HCT116 (cell line): ENCODE measurements around the gene IGDCC3.

Experiments
- CTCF ChIP-seq, 3 experiments: fragments of 200-600 bp in 1 of 3; sonication (generic) in 1 of 3; IDR thresholded peaks in 2 of 3; conservative IDR thresholded peaks in 1 of 3; 2 replicates each; pipeline ENCODE4 v1.5.1; 2012 to 2017; ENCODE audit warnings: low read depth in 2 of 3, low read length in 2 of 3, antibody characterized with exemption in 1 of 3, borderline replicate concordance in 1 of 3, control low read depth in 1 of 3, mild to moderate bottlenecking in 1 of 3, mixed read lengths in 1 of 3, mixed run types in 1 of 3, moderate library complexity in 1 of 3; ENCODE audit not compliant: insufficient read depth in 1 of 3
- ELF1 ChIP-seq: IDR thresholded peaks from 2 replicates; pipeline ENCODE4 v1.6.1; 2012; ENCODE audit warnings: low read depth, borderline replicate concordance
- EZH2 ChIP-seq: fragments of 200-600 bp; sonication (generic); IDR thresholded peaks from 2 replicates; pipeline ENCODE4 v1.6.1; 2017; ENCODE audit warnings: antibody characterized with exemption, mixed run types
- EZH2phosphoT487 ChIP-seq: fragments of 200-600 bp; IDR thresholded peaks from 2 replicates; pipeline ENCODE4 v1.6.1; 2018; ENCODE audit warnings: antibody characterized with exemption, borderline replicate concordance
- FOSL1 ChIP-seq: IDR thresholded peaks from 2 replicates; pipeline ENCODE4 v1.6.1; 2012; ENCODE audit warnings: low read depth
- MAX ChIP-seq: IDR thresholded peaks from 2 replicates; pipeline ENCODE4 v1.6.1; 2012
- POLR2A ChIP-seq: IDR thresholded peaks from 2 replicates; pipeline ENCODE4 v1.7.0; 2011; ENCODE audit warnings: borderline replicate concordance; ENCODE audit not compliant: insufficient read depth, insufficient read length; ENCODE audit errors: extremely low read depth
- POLR2AphosphoS5 ChIP-seq: IDR thresholded peaks from 2 replicates; pipeline ENCODE4 v1.6.1; 2011; ENCODE audit warnings: mild to moderate bottlenecking, low read depth, low read length, moderate library complexity
- RAD21 ChIP-seq: IDR thresholded peaks from 2 replicates; pipeline ENCODE4 v1.6.1; 2012; ENCODE audit warnings: low read depth, mild to moderate bottlenecking
- REST ChIP-seq: IDR thresholded peaks from 2 replicates; pipeline ENCODE4 v1.6.1; 2012; ENCODE audit warnings: low read depth
- TCF7L2 ChIP-seq: IDR thresholded peaks from 2 replicates; pipeline ENCODE4 v1.7.0; 2011; ENCODE audit warnings: borderline replicate concordance, inconsistent platforms; ENCODE audit not compliant: insufficient read depth, insufficient read length; ENCODE audit errors: extremely low read depth
- YY1 ChIP-seq: IDR thresholded peaks from 2 replicates; pipeline ENCODE4 v1.6.1; 2011; ENCODE audit warnings: low read length, low read depth, moderate library complexity, mild to moderate bottlenecking; ENCODE audit not compliant: insufficient replicate concordance; ENCODE audit errors: extremely low read depth
- ZNF274 ChIP-seq: fragments of 200-500 bp; sonication (Bioruptor generic); IDR thresholded peaks from 2 replicates; pipeline ENCODE4 v1.6.1; 2014; ENCODE audit warnings: mild to moderate bottlenecking, low read depth, low read length, inconsistent platforms
- TF ChIP-seq, protein P1 (sequence below): IDR thresholded peaks from 2 replicates; pipeline ENCODE4 v1.6.1; 2012

- no peak for TF ChIP-seq CTCF (IDR thresholded peaks at IDR 0.05 in 2 of 3, conservative IDR thresholded peaks at IDR 0.05 in 1 of 3; ENCODE audit: borderline replicate concordance in 1 of 3, insufficient read depth in 1 of 3, low read depth in 2 of 3, low read length in 2 of 3)
- no peak for TF ChIP-seq ELF1
- no peak for TF ChIP-seq POLR2AphosphoS5
- no peak for TF ChIP-seq POLR2A
- TF ChIP-seq EZH2phosphoT487, result no peak
- no peak for TF ChIP-seq YY1
- TF ChIP-seq RAD21, result no peak
- no peak for TF ChIP-seq FOSL1
- TF ChIP-seq, protein P1, sequence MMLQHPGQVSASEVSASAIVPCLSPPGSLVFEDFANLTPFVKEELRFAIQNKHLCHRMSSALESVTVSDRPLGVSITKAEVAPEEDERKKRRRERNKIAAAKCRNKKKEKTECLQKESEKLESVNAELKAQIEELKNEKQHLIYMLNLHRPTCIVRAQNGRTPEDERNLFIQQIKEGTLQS, result no peak
- no peak for TF ChIP-seq EZH2
- TF ChIP-seq MAX, result no peak
- no peak for TF ChIP-seq REST
- TF ChIP-seq ZNF274, result no peak
- no peak for TF ChIP-seq TCF7L2
These were observed 23.0 kb downstream of the IGDCC3 start for GRCh38 chr15:65354835-65355172.
